OCI-LY7 (cell line): ENCODE data around the gene B3GALT4. TPM values are rescaled to one million over a fixed set of nuclear protein-coding genes. Genes with fewer than 3 reads are reported as not detected.
A peak's percentile ranks its signal among the peaks of the same experiment; 100 is the strongest.

Experiments used
- BruUV-seq: library from RNA; stranded (reverse); fragments of 400-500 nt; replicated peaks from 2 replicates; lab custom pipeline; 2021; lab: Mats Ljungman, UMichigan
- CTCF ChIA-PET: fragments of 300-600 bp; sonication (Branson Sonifier 250); formaldehyde crosslinking; loops from one replicate; lab custom pipeline; 2022; ENCODE audit warnings: antibody characterized with exemption; ENCODE audit not compliant: unreplicated experiment; lab: Charles Lee
- POLR2A ChIA-PET: fragments of 300-600 bp; sonication (Branson Sonifier 250); formaldehyde crosslinking; loops from one replicate; lab custom pipeline; 2022; ENCODE audit warnings: antibody characterized with exemption; lab: Charles Lee
- DNase-seq: peaks from one replicate; pipeline ENCODE4 v3.0.0-alpha.2; 2015; ENCODE audit warnings: low spot score
- H2AFZ ChIP-seq: fragments of 200-600 bp; sonication (generic), shearing (Covaris generic); 2 replicates; pipeline ENCODE4 v1.6.1; 2014; ENCODE audit warnings: mild to moderate bottlenecking, antibody characterized with exemption, low read length, moderate library complexity
- H3K27ac ChIP-seq: fragments of 200-600 bp; sonication (generic); 2 replicates; pipeline ENCODE4 v1.5.1; 2014; ENCODE audit warnings: mixed run types, low read depth, mild to moderate bottlenecking, moderate library complexity, low read length, inconsistent platforms; ENCODE audit not compliant: poor library complexity, severe bottlenecking
- H3K36me3 ChIP-seq: fragments of 200-600 bp; sonication (generic); 2 replicates; pipeline ENCODE4 v1.6.1; 2014; ENCODE audit warnings: mild to moderate bottlenecking, antibody characterized with exemption, low read length, moderate library complexity, mixed read lengths; ENCODE audit not compliant: insufficient read depth
- H3K4me1 ChIP-seq: fragments of 200-600 bp; sonication (generic); 2 replicates; pipeline ENCODE4 v1.5.1; 2014; ENCODE audit warnings: mild to moderate bottlenecking, low read length; ENCODE audit not compliant: insufficient read depth, poor library complexity, severe bottlenecking
- H3K4me2 ChIP-seq: fragments of 200-600 bp; sonication (generic); 2 replicates; pipeline ENCODE4 v1.6.1; 2014; ENCODE audit warnings: mild to moderate bottlenecking, low read length
- H3K4me3 ChIP-seq: fragments of 200-600 bp; sonication (generic); 2 replicates; pipeline ENCODE4 v1.5.1; 2014; ENCODE audit warnings: mild to moderate bottlenecking, low read depth, low read length; ENCODE audit not compliant: poor library complexity, severe bottlenecking
- H3K79me2 ChIP-seq: fragments of 200-600 bp; sonication (generic); 2 replicates; pipeline ENCODE4 v1.6.1; 2016; ENCODE audit warnings: low read depth, mild to moderate bottlenecking, low read length, moderate library complexity, mixed read lengths; ENCODE audit not compliant: insufficient read depth
- H3K9me2 ChIP-seq: fragments of 200-600 bp; sonication (generic); 2 replicates; pipeline ENCODE4 v1.6.1; 2016; ENCODE audit warnings: mild to moderate bottlenecking, low read length, mixed read lengths; ENCODE audit not compliant: insufficient read depth
- H3K9me3 ChIP-seq: fragments of 200-600 bp; sonication (generic); 2 replicates; pipeline ENCODE4 v1.6.1; 2014; ENCODE audit warnings: mild to moderate bottlenecking, mixed run types, low read length, mixed read lengths
- H4K20me1 ChIP-seq: fragments of 200-600 bp; sonication (generic); 2 replicates; pipeline ENCODE4 v1.6.1; 2014; ENCODE audit warnings: mild to moderate bottlenecking, antibody characterized with exemption, low read length, moderate library complexity, mixed read lengths; ENCODE audit not compliant: insufficient read depth
- EZH2phosphoT487 ChIP-seq: fragments of 200-600 bp; sonication (generic); IDR thresholded peaks from 2 replicates; pipeline ENCODE4 v1.6.1; 2018; ENCODE audit warnings: low read depth, borderline replicate concordance, mild to moderate bottlenecking, mixed run types, antibody characterized with exemption, low read length, moderate library complexity, mixed read lengths
- intact Hi-C: fragments of 100-400 bp; cut with micrococcal nuclease; formaldehyde crosslinking; loops from one replicate; pipeline ENCODE4 v1.10.0; 2022; ENCODE audit not compliant: unreplicated experiment
- total RNA-seq, 2 experiments: library from RNA; depleted of rRNA in 1 of 2; stranded (reverse); fragments of >200 nt in 1 of 2; shearing (Covaris generic) in 1 of 2; gene quantifications; 2 replicates each; pipeline ENCODE4 v1.2.3, GENCODE V29; 2014 to 2022
- TF ChIP-seq, protein P1 (sequence below): fragments of 200-600 bp; sonication (generic); conservative IDR thresholded peaks from 2 replicates; pipeline ENCODE4 v1.5.1; 2014; ENCODE audit warnings: mild to moderate bottlenecking, antibody characterized with exemption, low read length, moderate library complexity, mixed read lengths

B3GALT4 gene
- total RNA-seq, 2 experiments from 2014 or later, result 14.1 to 14.2 TPM

DNA sequence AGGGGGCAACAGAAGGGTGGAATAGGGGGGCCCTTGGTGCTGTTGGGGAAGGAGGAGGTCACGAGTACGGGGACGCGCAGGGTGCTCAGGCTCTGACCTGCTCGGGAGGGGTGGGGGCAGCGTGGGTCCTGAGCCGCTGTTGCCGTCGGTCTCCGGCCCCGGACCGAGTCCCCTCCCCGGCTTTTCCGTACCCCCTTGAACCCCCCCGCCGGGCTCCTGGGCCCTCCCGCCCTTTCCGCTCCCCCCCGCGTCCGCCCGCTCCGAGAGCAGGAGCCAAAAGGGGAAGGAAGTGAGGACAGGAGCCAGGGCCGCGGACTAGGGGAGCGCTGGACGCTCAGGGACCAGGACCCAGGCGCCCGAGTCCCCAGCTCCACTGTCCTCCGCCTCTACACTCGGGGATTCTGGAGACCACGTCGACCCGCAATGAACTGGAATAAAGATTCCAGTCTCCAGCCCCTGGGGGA is 21.9 kb downstream of the B3GALT4 start, which contains the start of gene RGL2:
Gene RGL2, minus strand, starts transcription at position 170 of the 464 bp plus-strand sequence. CDS start 332 bp downstream, outside the sequence.
- peak; percentile 79 for DNase-seq
- H3K79me2 ChIP-seq, result peaks cover 5% of the 10 kb centered on the region; the same call in 1 of the 2 replicates
- H3K4me2 ChIP-seq, result peak within 1 kb of the TSS; percentile 85
- ChIA-PET POLR2A (interaction anchor here (0.9 to 2.6 kb wide), 6 partner anchors 9 to 50 kb away, joined by 3 to 14 read pairs (median 8); partner anchors contain the start of genes PFDN6, RPS18, VPS52 and WDR46), CTCF (interaction anchor here (0.7 to 1.2 kb wide), 3 partner anchors 10 to 27 kb away, joined by 3 to 12 read pairs (median 4); partner anchors contain the start of genes B3GALT4 and WDR46)
- TF ChIP-seq, protein P1, sequence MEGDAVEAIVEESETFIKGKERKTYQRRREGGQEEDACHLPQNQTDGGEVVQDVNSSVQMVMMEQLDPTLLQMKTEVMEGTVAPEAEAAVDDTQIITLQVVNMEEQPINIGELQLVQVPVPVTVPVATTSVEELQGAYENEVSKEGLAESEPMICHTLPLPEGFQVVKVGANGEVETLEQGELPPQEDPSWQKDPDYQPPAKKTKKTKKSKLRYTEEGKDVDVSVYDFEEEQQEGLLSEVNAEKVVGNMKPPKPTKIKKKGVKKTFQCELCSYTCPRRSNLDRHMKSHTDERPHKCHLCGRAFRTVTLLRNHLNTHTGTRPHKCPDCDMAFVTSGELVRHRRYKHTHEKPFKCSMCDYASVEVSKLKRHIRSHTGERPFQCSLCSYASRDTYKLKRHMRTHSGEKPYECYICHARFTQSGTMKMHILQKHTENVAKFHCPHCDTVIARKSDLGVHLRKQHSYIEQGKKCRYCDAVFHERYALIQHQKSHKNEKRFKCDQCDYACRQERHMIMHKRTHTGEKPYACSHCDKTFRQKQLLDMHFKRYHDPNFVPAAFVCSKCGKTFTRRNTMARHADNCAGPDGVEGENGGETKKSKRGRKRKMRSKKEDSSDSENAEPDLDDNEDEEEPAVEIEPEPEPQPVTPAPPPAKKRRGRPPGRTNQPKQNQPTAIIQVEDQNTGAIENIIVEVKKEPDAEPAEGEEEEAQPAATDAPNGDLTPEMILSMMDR, result no peak
- TF ChIP-seq EZH2phosphoT487, result no peak
- intact Hi-C loops, result loop anchor here (1.0 to 5.0 kb wide), 5 partner anchors 15 to 127 kb away; partner anchors contain the start of genes KIFC1 and TAPBP
- H3K36me3 ChIP-seq, result peaks cover 59% of the 10 kb centered on the region
- no TSS peak for BruUV-seq
- peak within 1 kb of the TSS; percentile 93 for H3K27ac ChIP-seq
- peaks cover 21% of the 10 kb centered on the region for H3K4me1 ChIP-seq
- H3K4me3 ChIP-seq, result peak within 1 kb of the TSS; percentile 83
- no peaks in the 10 kb centered on the region for H4K20me1 ChIP-seq
- H3K9me3 ChIP-seq, result no peaks in the 10 kb centered on the region
- H2AFZ ChIP-seq, result peak within 1 kb of the TSS; percentile 56; the same call in 1 of the 2 replicates
- no peaks in the 10 kb centered on the region for H3K9me2 ChIP-seq

- Histone ChIP-seq H3K4me1 (peaks cover 21% of the 10 kb centered on the region), H3K79me2 (peaks cover 5% of the 10 kb centered on the region; the same call in 1 of the 2 replicates), H3K4me3 (peak overlapping the region; percentile 83), H3K27ac (peak overlapping the region; percentile 93), H3K9me2 (no peaks in the 10 kb centered on the region), H3K9me3 (no peaks in the 10 kb centered on the region), H2AFZ (peak overlapping the region; percentile 56; the same call in 1 of the 2 replicates), H4K20me1 (no peaks in the 10 kb centered on the region), H3K36me3 (peaks cover 59% of the 10 kb centered on the region), H3K4me2 (peak overlapping the region; percentile 85)
- ChIA-PET CTCF (interaction anchor here (0.5 to 1.2 kb wide), 4 partner anchors 10 to 91 kb away, joined by 3 to 12 read pairs (median 4); partner anchors contain the start of genes B3GALT4, PFDN6, RING1 and WDR46), POLR2A (interaction anchor here (0.8 to 2.6 kb wide), 7 partner anchors 10 to 50 kb away, joined by 3 to 14 read pairs (median 8); partner anchors contain the start of genes PFDN6, RPS18, VPS52 and WDR46)
- TF ChIP-seq, protein P1, result peak; percentile 78
- no peak for TF ChIP-seq EZH2phosphoT487
- intact Hi-C loops, result loop anchor here (1.0 to 5.0 kb wide), 5 partner anchors 15 to 127 kb away; partner anchors contain the start of genes KIFC1 and TAPBP
- DNase-seq, result peak; percentile 96
- TSS peak; percentile 90 for BruUV-seq
Observed at GRCh38 chr6:33299237-33299944, 22.5 kb downstream of the B3GALT4 start.
